H1 (cell line): ENCODE measurements around the gene LCN15. TPM values are rescaled to one million over a fixed set of nuclear protein-coding genes. Genes with fewer than 3 reads are reported as not detected.

ENCODE experiments used
- ASH2L ChIP-seq: fragments of 200-600, 300-600 bp; sonication (generic); IDR thresholded peaks from one replicate; pipeline ENCODE4 v1.7.1; 2017; ENCODE audit warnings: low read length
- ATF2 ChIP-seq: IDR thresholded peaks from 2 replicates; pipeline ENCODE4 v1.6.1; 2012; ENCODE audit warnings: low read length, inconsistent platforms
- BCL11A ChIP-seq, 2 experiments: IDR thresholded peaks; one replicate each; pipeline ENCODE4 v1.6.1; 2011; ENCODE audit warnings: low read depth in 2 of 2, low read length in 2 of 2, mild to moderate bottlenecking in 2 of 2
- CHD1 ChIP-seq: IDR thresholded peaks from 2 replicates; pipeline ENCODE4 v1.6.1; 2012; ENCODE audit warnings: low read depth, low read length, improper control_type of control experiment
- CREB1 ChIP-seq: IDR thresholded peaks from 2 replicates; pipeline ENCODE4 v1.6.1; 2012; ENCODE audit warnings: inconsistent platforms
- EGR1 ChIP-seq: IDR thresholded peaks from 2 replicates; pipeline ENCODE4 v1.6.1; 2011; ENCODE audit warnings: low read depth, low read length, borderline replicate concordance
- EP300 ChIP-seq, 2 experiments: IDR thresholded peaks; 1 replicate in 1 of 2; 2 replicates in 1 of 2; pipeline ENCODE4 v1.6.1; 2011 to 2012; ENCODE audit warnings: low read depth in 2 of 2, low read length in 2 of 2, mild to moderate bottlenecking in 2 of 2, borderline replicate concordance in 1 of 2, inconsistent platforms in 1 of 2, moderate library complexity in 1 of 2
- GABPA ChIP-seq: IDR thresholded peaks from 2 replicates; pipeline ENCODE4 v1.6.1; 2011; ENCODE audit warnings: mild to moderate bottlenecking, low read length, moderate library complexity, borderline replicate concordance; ENCODE audit not compliant: insufficient read depth
- HDAC6 ChIP-seq: IDR thresholded peaks from one replicate; pipeline ENCODE4 v1.7.1; 2012; ENCODE audit warnings: low read depth, mild to moderate bottlenecking, inconsistent platforms, low read length, moderate library complexity
- JUND ChIP-seq: IDR thresholded peaks from 2 replicates; pipeline ENCODE4 v1.6.1; 2011; ENCODE audit warnings: mild to moderate bottlenecking, improper control_type of control experiment, low read length
- MAFK ChIP-seq: IDR thresholded peaks from 2 replicates; pipeline ENCODE4 v1.6.1; 2012; ENCODE audit warnings: low read depth, mild to moderate bottlenecking, improper control_type of control experiment, low read length
- POLR2AphosphoS5 ChIP-seq: IDR thresholded peaks from 2 replicates; pipeline ENCODE4 v1.6.1; 2011; ENCODE audit warnings: low read depth, low read length
- RAD21 ChIP-seq, 2 experiments: IDR thresholded peaks in 1 of 2; conservative IDR thresholded peaks in 1 of 2; 2 replicates each; pipeline ENCODE4 v1.6.1; 2011; ENCODE audit warnings: low read depth in 2 of 2, low read length in 2 of 2, improper control_type of control experiment in 1 of 2, inconsistent platforms in 1 of 2, mild to moderate bottlenecking in 1 of 2, moderate library complexity in 1 of 2
- SAP30 ChIP-seq: fragments of 300-600 bp; sonication (generic); IDR thresholded peaks from 2 replicates; pipeline ENCODE4 v1.7.1; 2012; ENCODE audit warnings: low read length, moderate library complexity, mild to moderate bottlenecking, inconsistent platforms; ENCODE audit not compliant: insufficient read depth, insufficient replicate concordance
- SIX5 ChIP-seq: IDR thresholded peaks from 2 replicates; pipeline ENCODE4 v1.6.1; 2011; ENCODE audit warnings: mild to moderate bottlenecking, low read depth, low read length
- SP1 ChIP-seq: IDR thresholded peaks from 2 replicates; pipeline ENCODE4 v1.6.1; 2011; ENCODE audit warnings: low read depth, low read length
- TAF7 ChIP-seq: optimal IDR thresholded peaks from 2 replicates; pipeline ENCODE3; 2011; ENCODE audit warnings: low read depth, mild to moderate bottlenecking, inconsistent platforms, low read length, moderate library complexity, borderline replicate concordance
- TBP ChIP-seq: IDR thresholded peaks from 2 replicates; pipeline ENCODE4 v1.6.1; 2011; ENCODE audit warnings: low read depth, low read length, improper control_type of control experiment
- YY1 ChIP-seq: IDR thresholded peaks from 2 replicates; pipeline ENCODE4 v1.6.1; 2011; ENCODE audit warnings: low read depth, mild to moderate bottlenecking, low read length
- polyA plus RNA-seq, 7 experiments: library from polyadenylated mRNA; depleted of rRNA in 3 of 7; stranded (reverse) in 5 of 7; unstranded in 2 of 7; fragments of >200 nt in 5 of 7; fragments of 200-250 nt in 2 of 7; gene quantifications; 1 replicate in 5 of 7; 2 replicates in 1 of 7; 4 replicates in 1 of 7; pipeline versions ENCODE4 v1.2.1 to v1.2.3, GENCODE V29; 2011 to 2013; ENCODE audit warnings: missing spikeins in 2 of 7, mixed read lengths in 2 of 7
- total RNA-seq: library from RNA; stranded (reverse); fragmentation: NEBNext Ultra II Directional; extraction: Animal tissue kit (Norgen Biotek cat#: 25700); gene quantifications from 2 replicates; pipeline ENCODE4 v1.2.1, GENCODE V29; 2021
- TF ChIP-seq, protein P1 (sequence below): IDR thresholded peaks from 2 replicates; pipeline ENCODE4 v1.6.1; 2011; ENCODE audit warnings: low read length, improper control_type of control experiment
- TF ChIP-seq, protein P2 (sequence below): IDR thresholded peaks from 2 replicates; pipeline ENCODE4 v1.6.1; 2012; ENCODE audit warnings: inconsistent platforms

Gene LCN15
- total and polyA plus RNA-seq, 2 of the 8 experiments (the other 6 are each of a cell fraction or from before 2014, with no cell fraction given) = 0.08 to 0.47 TPM

GRCh38 chr9:136728080-136728547, 36.2 kb downstream of the LCN15 start (continued):
- TF ChIP-seq HDAC6 (no peak), SIX5 (no peak), EP300 (IDR thresholded peaks at IDR 0.05; ENCODE audit: borderline replicate concordance in 1 of 2, low read depth in 2 of 2, low read length in 2 of 2) (no peak; a peak in 1 of 3 replicates), ATF2 (no peak), GABPA (no peak), EGR1 (no peak), CREB1 (peak; percentile 93), TAF7 (peak; percentile 96), CHD1 (no peak), SP1 (peak; percentile 63; the same call in 1 of the 2 replicates), ASH2L (no peak), POLR2AphosphoS5 (peak; percentile 99), MAFK (no peak), YY1 (0 out of 2 replicates have a peak, but pooled peaks have one; percentile 19), BCL11A (IDR thresholded peaks at IDR 0.05; ENCODE audit: low read depth in 2 of 2, low read length in 2 of 2) (no peak), JUND (no peak), TBP (peak; percentile 97), RAD21 (IDR thresholded peaks at IDR 0.05 in 1 of 2, conservative IDR thresholded peaks at IDR 0.05 in 1 of 2; ENCODE audit: low read depth in 2 of 2, low read length in 2 of 2) (0 out of 4 replicates have a peak, but pooled peaks of 1 of the 2 experiments have one; percentile 10), SAP30 (no peak)
- TF ChIP-seq, protein P1, sequence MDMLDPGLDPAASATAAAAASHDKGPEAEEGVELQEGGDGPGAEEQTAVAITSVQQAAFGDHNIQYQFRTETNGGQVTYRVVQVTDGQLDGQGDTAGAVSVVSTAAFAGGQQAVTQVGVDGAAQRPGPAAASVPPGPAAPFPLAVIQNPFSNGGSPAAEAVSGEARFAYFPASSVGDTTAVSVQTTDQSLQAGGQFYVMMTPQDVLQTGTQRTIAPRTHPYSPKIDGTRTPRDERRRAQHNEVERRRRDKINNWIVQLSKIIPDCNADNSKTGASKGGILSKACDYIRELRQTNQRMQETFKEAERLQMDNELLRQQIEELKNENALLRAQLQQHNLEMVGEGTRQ = peak; percentile 29; the same call in 1 of the 2 replicates
- TF ChIP-seq, protein P2, sequence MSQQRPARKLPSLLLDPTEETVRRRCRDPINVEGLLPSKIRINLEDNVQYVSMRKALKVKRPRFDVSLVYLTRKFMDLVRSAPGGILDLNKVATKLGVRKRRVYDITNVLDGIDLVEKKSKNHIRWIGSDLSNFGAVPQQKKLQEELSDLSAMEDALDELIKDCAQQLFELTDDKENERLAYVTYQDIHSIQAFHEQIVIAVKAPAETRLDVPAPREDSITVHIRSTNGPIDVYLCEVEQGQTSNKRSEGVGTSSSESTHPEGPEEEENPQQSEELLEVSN = peak; percentile 42; the same call in 1 of the 2 replicates
